GOT3 (cell line): ENCODE data around the gene P2RX6.

Experiments used
- DNase-seq: peaks from one replicate; lab custom pipeline; 2025; ENCODE audit warnings: mixed read lengths; lab: John Stamatoyannopoulos, UW

P2RX6 gene

GRCh38 chr22:21074102-21074715 is 59.2 kb downstream of the P2RX6 start:
- DNase-seq: no peak

GRCh38 chr22:21075516-21076138 is 60.7 kb downstream of the P2RX6 start:
- DNase-seq: no peak

- no peak for DNase-seq
Measured at GRCh38 chr22:21076912-21077625, 62.1 kb downstream of the P2RX6 start.
